HepG2 (cell line): ENCODE measurements around the gene ODAD4. TPM values are rescaled to one million over a fixed set of nuclear protein-coding genes. Genes with fewer than 3 reads are reported as not detected.
A peak's percentile ranks its signal among the peaks of the same experiment; 100 is the strongest.

Source experiments
- ATAC-seq: fragments of 200-7000 bp; cut with Tn5 transposase; 3 replicates; pipeline ENCODE4 v1.9.1; 2020; ENCODE audit warnings: mild to moderate bottlenecking, moderate library complexity
- BruUV-seq: library from RNA; stranded (reverse); fragments of 400-500 nt; replicated peaks from 2 replicates; lab custom pipeline; 2021; lab: Mats Ljungman, UMichigan
- CTCF ChIA-PET: fragments of 300-600 bp; formaldehyde crosslinking; extraction: SDS; loops from one replicate; lab custom pipeline; 2021; ENCODE audit warnings: low total read pairs, inconsistent platforms, low intra/inter-chr PET ratio; lab: Yijun Ruan, JAX
- POLR2A ChIA-PET: fragments of 350-600 bp; sonication (Branson Sonifier 250); formaldehyde crosslinking; loops from one replicate; lab custom pipeline; 2020; ENCODE audit warnings: antibody characterized with exemption, inconsistent platforms; lab: Yijun Ruan, JAX
- DNase-seq: peaks from one replicate; pipeline ENCODE4 v3.0.0-alpha.2; 2015; ENCODE audit warnings: low spot score
- FAIRE-seq: peaks from 3 replicates; lab custom pipeline; 2011; peaks lifted over from hg19 to GRCh38; lab: Jason Lieb, UNC
- H2AFZ ChIP-seq: one replicate; pipeline ENCODE4 v1.6.1; 2011; ENCODE audit warnings: low read length, inconsistent platforms
- H3K27ac ChIP-seq: fragments of 300-600 bp; 3 replicates; pipeline ENCODE4 v1.8.0; 2011; ENCODE audit warnings: mixed run types, mild to moderate bottlenecking, mixed read lengths, low read length, inconsistent platforms; ENCODE audit not compliant: insufficient read depth; ENCODE audit errors: extremely low read length
- H3K27me3 ChIP-seq, 2 experiments: fragments of 200-600 bp in 1 of 2; 2 replicates in 1 of 2; 3 replicates in 1 of 2; pipeline versions ENCODE4 v1.6.0 to v1.8.0; 2011; ENCODE audit warnings: low read length in 2 of 2, mild to moderate bottlenecking in 2 of 2, moderate library complexity in 2 of 2, inconsistent platforms in 1 of 2; ENCODE audit not compliant: insufficient read depth in 2 of 2, control insufficient read depth in 1 of 2
- H3K36me3 ChIP-seq, 2 experiments: fragments of 200-600 bp in 1 of 2; replicated peaks in 1 of 2; 2 replicates in 1 of 2; 3 replicates in 1 of 2; pipeline versions ENCODE4 v1.5.1 to v1.8.0; 2011; ENCODE audit warnings: low read length in 2 of 2, inconsistent platforms in 1 of 2; ENCODE audit not compliant: insufficient read depth in 2 of 2, control insufficient read depth in 1 of 2
- H3K4me1 ChIP-seq: 2 replicates; pipeline ENCODE4 v1.5.1; 2012; ENCODE audit warnings: low read length, inconsistent platforms; ENCODE audit not compliant: insufficient read depth
- H3K4me2 ChIP-seq: 2 replicates; pipeline ENCODE4 v1.6.0; 2011; ENCODE audit warnings: low read depth, low read length, inconsistent platforms
- H3K4me3 ChIP-seq, 3 experiments: fragments of 200-600 bp in 1 of 3; sonication (generic), shearing (Covaris generic) in 1 of 3; replicated peaks in 1 of 3; 2 replicates each; pipeline ENCODE4 v1.5.1; 2011 to 2016; ENCODE audit warnings: low read length in 3 of 3, inconsistent platforms in 2 of 3, low read depth in 2 of 3, mild to moderate bottlenecking in 2 of 3, control low read depth in 1 of 3, mixed read lengths in 1 of 3; ENCODE audit not compliant: insufficient read depth in 1 of 3
- H3K79me2 ChIP-seq: one replicate; pipeline ENCODE4 v1.6.1; 2011; ENCODE audit warnings: low read length, inconsistent platforms; ENCODE audit not compliant: insufficient read depth
- H3K9ac ChIP-seq: 2 replicates; pipeline ENCODE4 v1.6.0; 2011; ENCODE audit warnings: mild to moderate bottlenecking, low read depth, low read length, inconsistent platforms; ENCODE audit not compliant: insufficient read depth
- H3K9me3 ChIP-seq: 2 replicates; pipeline ENCODE4 v1.5.1; 2012; ENCODE audit warnings: mild to moderate bottlenecking, low read length
- H4K20me1 ChIP-seq: 2 replicates; pipeline ENCODE4 v1.6.0; 2011; ENCODE audit warnings: inconsistent platforms, mild to moderate bottlenecking, low read length, moderate library complexity; ENCODE audit not compliant: insufficient read depth
- AKAP8 ChIP-seq: sonication (generic); formaldehyde crosslinking; IDR thresholded peaks from 2 replicates; pipeline ENCODE4 v1.5.1; 2020; ENCODE audit warnings: mild to moderate bottlenecking, missing genetic modification reagents
- SKI ChIP-seq: fragments of 450-650 bp; IDR thresholded peaks from one replicate; pipeline ENCODE4 v1.6.1; 2018; ENCODE audit warnings: mild to moderate bottlenecking; ENCODE audit not compliant: partially characterized antibody
- ZFP91 ChIP-seq: sonication (generic); formaldehyde crosslinking; IDR thresholded peaks from 2 replicates; pipeline ENCODE4 v1.9.0; 2022; ENCODE audit warnings: missing genetic modification reagents, mild to moderate bottlenecking, borderline replicate concordance
- ZNF296 ChIP-seq: sonication (generic); formaldehyde crosslinking; conservative IDR thresholded peaks from 2 replicates; pipeline ENCODE4 v1.5.0; 2020; ENCODE audit warnings: mild to moderate bottlenecking, missing genetic modification reagents
- ZNF33B ChIP-seq: sonication (generic); formaldehyde crosslinking; IDR thresholded peaks from 2 replicates; pipeline ENCODE4 v1.5.1; 2020; ENCODE audit warnings: mild to moderate bottlenecking, missing genetic modification reagents
- ZNF44 ChIP-seq: sonication (generic); formaldehyde crosslinking; IDR thresholded peaks from 2 replicates; pipeline ENCODE4 v1.5.1; 2020; ENCODE audit warnings: mild to moderate bottlenecking, missing genetic modification reagents
- ZNF709 ChIP-seq: sonication (generic); formaldehyde crosslinking; IDR thresholded peaks from 2 replicates; pipeline ENCODE4 v1.5.0; 2020; ENCODE audit warnings: mild to moderate bottlenecking, missing genetic modification reagents
- WGBS: methylation state at CpG from one replicate; pipeline ENCODE4 v1.1.6; 2017; ENCODE audit warnings: low lambda C conversion rate; 5-methylcytosine and 5-hydroxymethylcytosine counted together
- in situ Hi-C: cut with HindIII; loops from 2 replicates; pipeline ENCODE4 v1.10.0; 2017; ENCODE audit warnings: low pct_unique_long_range_greater_than_20kb; ENCODE audit not compliant: extremely low pct_ligation_motif_present
- intact Hi-C: fragments of 100-400 bp; cut with micrococcal nuclease; formaldehyde crosslinking; loops from one replicate; pipeline ENCODE4 v1.10.0; 2022; ENCODE audit not compliant: unreplicated experiment
- polyA plus RNA-seq, 8 experiments: library from polyadenylated mRNA; depleted of rRNA in 3 of 8; stranded (reverse) in 7 of 8; unstranded in 1 of 8; fragments of >200 nt; fragmentation: Illumina TruSeq in 4 of 8; extraction: Trizol in 4 of 8; gene quantifications; 2 replicates each; pipeline versions ENCODE4 v1.2.1 to v1.2.3, GENCODE V29; 2011 to 2016; ENCODE audit warnings: low read depth in 4 of 8, missing spikeins in 1 of 8, mixed read lengths in 1 of 8; ENCODE audit not compliant: insufficient read depth in 1 of 8
- total RNA-seq, 5 experiments: library from RNA; depleted of rRNA; stranded (reverse); fragments of >200 nt; fragmentation: Illumina TruSeq; extraction: Trizol; gene quantifications; 2 replicates each; pipeline ENCODE4 v1.2.3, GENCODE V29; 2016; ENCODE audit warnings: low read depth in 1 of 5

Gene ODAD4
- total and polyA plus RNA-seq, 2 of the 13 experiments (the other 11 are each of a cell fraction or from before 2014, with no cell fraction given), result 0.48 to 0.53 TPM

GRCh38 chr17:41912925-41913324 is 17.5 kb upstream of the ODAD4 start:
- H3K9me3 ChIP-seq, result no peaks in the 10 kb centered on the region
- 100% methylated on average over 1 of the region's 1 CpG for WGBS
- H3K4me2 ChIP-seq, result no peak overlapping the region
- H3K27me3 ChIP-seq, result no peaks in the 10 kb centered on the region; a peak in 1 of 5 replicates
- peaks cover 42% of the 10 kb centered on the region for H4K20me1 ChIP-seq
- BruUV-seq, result no TSS peak
- H3K36me3 ChIP-seq, result peaks cover 27 to 52% of the 10 kb centered on the region in 2 experiments
- H2AFZ ChIP-seq, result no peak overlapping the region
- intact Hi-C loops (no loop called here), in situ Hi-C loops (no loop called here)
- no peak overlapping the region for H3K9ac ChIP-seq
- peaks cover 59% of the 10 kb centered on the region for H3K79me2 ChIP-seq
- no peak overlapping the region for H3K4me3 ChIP-seq
- TF ChIP-seq ZFP91 (no peak), AKAP8 (CRISPR knock-in tag) (0 out of 2 replicates have a peak, but pooled peaks have one; percentile 17)
- ATAC-seq (no peak), DNase-seq (no peak), FAIRE-seq (no peak)
- H3K4me1 ChIP-seq, result peaks cover 71% of the 10 kb centered on the region
- ChIA-PET POLR2A (no interaction called here), CTCF (no interaction called here)
- H3K27ac ChIP-seq, result no peak overlapping the region

- in situ Hi-C loops, result no loop called here
- H3K36me3 ChIP-seq, result peaks cover 27 to 52% of the 10 kb centered on the region in 2 experiments
- intact Hi-C loops, result no loop called here
- peak overlapping the region; percentile 40; the same call in 1 of the 2 replicates for H3K9ac ChIP-seq
- whole genome bisulfite sequencing, result 95% methylated on average over 4 of the region's 4 CpGs
- peak overlapping the region; percentile 52 for H3K27ac ChIP-seq
- CTCF ChIA-PET, result no interaction called here
- H4K20me1 ChIP-seq, result peaks cover 45% of the 10 kb centered on the region
- H3K27me3 ChIP-seq, result no peaks in the 10 kb centered on the region; a peak in 1 of 5 replicates
- POLR2A ChIA-PET, result interaction anchor here (1.0 to 2.0 kb wide), 4 partner anchors 17 to 226 kb away, joined by 3 to 11 read pairs (median 6); partner anchors contain the start of gene ODAD4
- ATAC-seq (no peak), DNase-seq (no peak), FAIRE-seq (no peak)
- H3K4me1 ChIP-seq, result peaks cover 63% of the 10 kb centered on the region
- H3K9me3 ChIP-seq, result no peaks in the 10 kb centered on the region
- no peak overlapping the region for H2AFZ ChIP-seq
- peaks cover 66% of the 10 kb centered on the region for H3K79me2 ChIP-seq
- BruUV-seq, result no TSS peak
- H3K4me3 ChIP-seq, result peak overlapping the region in 1 of 3 experiments; percentile 30; a peak in 1 of 6 replicates
- H3K4me2 ChIP-seq, result peak overlapping the region; percentile 61
- TF ChIP-seq ZNF44 (0 out of 2 replicates have a peak, but pooled peaks have one; percentile 14), SKI (no peak), ZNF33B (CRISPR knock-in tag) (0 out of 2 replicates have a peak, but pooled peaks have one; percentile 33), ZNF296 (CRISPR knock-in tag) (no peak), ZNF709 (CRISPR knock-in tag) (0 out of 2 replicates have a peak, but pooled peaks have one; percentile 8)
- TF ChIP-seq, all 625 proteins: peak for 3
Observed at GRCh38 chr17:41913798-41914197, 16.6 kb upstream of the ODAD4 start.
